ENCODE results near the gene CYP21A2. TPM values are rescaled to one million over a fixed set of nuclear protein-coding genes. Genes with fewer than 3 reads are reported as not detected.

CYP21A2 gene
- total and polyA plus RNA-seq, 12 donors = 0.19 to 1.9 (median 0.62) TPM; not detected in 5

GRCh38 chr6:32089082-32089828 is 51.0 kb downstream of the CYP21A2 start:
- Histone ChIP-seq H3K36me3 (peaks cover 0 to 88% (median 7%) of the 10 kb centered on the region in 9 donors), H3K9me3 (no peaks in the 10 kb centered on the region), H3K27ac (peak overlapping the region in 3 of 10 donors; percentile 40 to 87 (median 86)), H3K4me1 (peaks cover 3 to 47% (median 39%) of the 10 kb centered on the region in 9 donors), H3K27me3 (peaks cover 0 to 27% (median 3%) of the 10 kb centered on the region in 7 donors), H3K4me3 (no peak overlapping the region)
- no peak for DNase-seq
- TF ChIP-seq, protein P1, sequence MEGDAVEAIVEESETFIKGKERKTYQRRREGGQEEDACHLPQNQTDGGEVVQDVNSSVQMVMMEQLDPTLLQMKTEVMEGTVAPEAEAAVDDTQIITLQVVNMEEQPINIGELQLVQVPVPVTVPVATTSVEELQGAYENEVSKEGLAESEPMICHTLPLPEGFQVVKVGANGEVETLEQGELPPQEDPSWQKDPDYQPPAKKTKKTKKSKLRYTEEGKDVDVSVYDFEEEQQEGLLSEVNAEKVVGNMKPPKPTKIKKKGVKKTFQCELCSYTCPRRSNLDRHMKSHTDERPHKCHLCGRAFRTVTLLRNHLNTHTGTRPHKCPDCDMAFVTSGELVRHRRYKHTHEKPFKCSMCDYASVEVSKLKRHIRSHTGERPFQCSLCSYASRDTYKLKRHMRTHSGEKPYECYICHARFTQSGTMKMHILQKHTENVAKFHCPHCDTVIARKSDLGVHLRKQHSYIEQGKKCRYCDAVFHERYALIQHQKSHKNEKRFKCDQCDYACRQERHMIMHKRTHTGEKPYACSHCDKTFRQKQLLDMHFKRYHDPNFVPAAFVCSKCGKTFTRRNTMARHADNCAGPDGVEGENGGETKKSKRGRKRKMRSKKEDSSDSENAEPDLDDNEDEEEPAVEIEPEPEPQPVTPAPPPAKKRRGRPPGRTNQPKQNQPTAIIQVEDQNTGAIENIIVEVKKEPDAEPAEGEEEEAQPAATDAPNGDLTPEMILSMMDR (IDR thresholded peaks at IDR 0.05) = no peak
- 86% methylated on average over 10 of the region's 10 CpGs for WGBS, 2 donors
- ATAC-seq = no peak
- intact Hi-C loops (cut with DNase I) = no loop called here

Other genes with a start within 250 kb of the CYP21A2 start
- 10 to 100 TPM; 22.4 to 43.4 (median 29.5) TPM for gene VARS1, start 242.7 kb upstream of the CYP21A2 start, total RNA-seq
- 10 to 100 TPM; 26.5 to 44.0 TPM for gene VARS1, start 242.7 kb upstream of the CYP21A2 start, polyA plus RNA-seq
- 10 to 100 TPM; 18.9 to 27.6 (median 23.0) TPM for gene LSM2, start 231.4 kb upstream of the CYP21A2 start, total RNA-seq
- gene LSM2, start 231.4 kb upstream of the CYP21A2 start, polyA plus RNA-seq = 10 to 100 TPM; 17.5 to 52.0 TPM
- gene HSPA1L, start 223.1 kb upstream of the CYP21A2 start, total RNA-seq = 1 to 10 TPM; 1.1 to 2.9 (median 1.9) TPM
- 1 to 10 TPM in 1 of 2 donors, under 1 TPM in 1; 0.80 to 1.4 TPM for gene HSPA1L, start 223.1 kb upstream of the CYP21A2 start, polyA plus RNA-seq
- gene HSPA1A, start 222.9 kb upstream of the CYP21A2 start, total RNA-seq = 100 to 1,000 TPM; 202 to 679 (median 259) TPM
- 100 to 1,000 TPM; 113 to 166 TPM for gene HSPA1A, start 222.9 kb upstream of the CYP21A2 start, polyA plus RNA-seq
- gene HSPA1B, start 210.7 kb upstream of the CYP21A2 start, total RNA-seq = 100 to 1,000 TPM; 126 to 258 (median 169) TPM
- 100 to 1,000 TPM in 1 of 2 donors, 10 to 100 TPM in 1; 16.9 to 122 TPM for gene HSPA1B, start 210.7 kb upstream of the CYP21A2 start, polyA plus RNA-seq
- 10 to 100 TPM; 18.1 to 32.4 (median 22.3) TPM for gene NEU1, start 175.6 kb upstream of the CYP21A2 start, total RNA-seq
- gene NEU1, start 175.6 kb upstream of the CYP21A2 start, polyA plus RNA-seq = 10 to 100 TPM; 15.7 to 48.0 TPM
- under 1 TPM in 2 of 10 donors, not detected in 8; 0.14 to 0.24 TPM for gene SLC44A4, start 159.4 kb upstream of the CYP21A2 start, total RNA-seq
- under 1 TPM in 1 of 2 donors, not detected in 1; 0.03 TPM for gene SLC44A4, start 159.4 kb upstream of the CYP21A2 start, polyA plus RNA-seq
- 10 to 100 TPM in 9 of 10 donors, 1 to 10 TPM in 1; 6.4 to 18.7 (median 14.2) TPM for gene EHMT2, start 140.7 kb upstream of the CYP21A2 start, total RNA-seq
- 10 to 100 TPM; 13.2 to 21.7 TPM for gene EHMT2, start 140.7 kb upstream of the CYP21A2 start, polyA plus RNA-seq
- 1 to 10 TPM; 1.5 to 4.9 (median 2.8) TPM for gene ZBTB12, start 136.3 kb upstream of the CYP21A2 start, total RNA-seq
- gene ZBTB12, start 136.3 kb upstream of the CYP21A2 start, polyA plus RNA-seq = 1 to 10 TPM; 2.0 TPM
- gene C2, start 110.7 kb upstream of the CYP21A2 start, total RNA-seq = 10 to 100 TPM in 2 of 10 donors, 1 to 10 TPM in 8; 2.0 to 63.0 (median 4.2) TPM
- gene C2, start 110.7 kb upstream of the CYP21A2 start, polyA plus RNA-seq = 1 to 10 TPM; 1.1 to 1.7 TPM
- gene CFB, start 92.3 kb upstream of the CYP21A2 start, total RNA-seq = 10 to 100 TPM in 1 of 10 donors, 1 to 10 TPM in 9; 2.8 to 24.4 (median 4.7) TPM
- 10 to 100 TPM in 1 of 2 donors, 1 to 10 TPM in 1; 6.6 to 15.8 TPM for gene CFB, start 92.3 kb upstream of the CYP21A2 start, polyA plus RNA-seq
- 10 to 100 TPM; 38.2 to 52.8 (median 45.7) TPM for gene NELFE, start 79.4 kb upstream of the CYP21A2 start, total RNA-seq
- 10 to 100 TPM; 36.5 to 70.4 TPM for gene NELFE, start 79.4 kb upstream of the CYP21A2 start, polyA plus RNA-seq
- gene SKIC2, start 79.2 kb upstream of the CYP21A2 start, total RNA-seq = 10 to 100 TPM; 21.8 to 45.5 (median 32.2) TPM
- gene SKIC2, start 79.2 kb upstream of the CYP21A2 start, polyA plus RNA-seq = 10 to 100 TPM; 37.8 to 67.4 TPM
- gene DXO, start 66.3 kb upstream of the CYP21A2 start, total RNA-seq = 10 to 100 TPM in 8 of 10 donors, 1 to 10 TPM in 2; 8.4 to 15.7 (median 13.2) TPM
- gene DXO, start 66.3 kb upstream of the CYP21A2 start, polyA plus RNA-seq = 10 to 100 TPM; 13.6 to 23.4 TPM
- 100 to 1,000 TPM in 2 of 10 donors, 10 to 100 TPM in 8; 35.4 to 367 (median 60.7) TPM for gene C4A, start 56.4 kb upstream of the CYP21A2 start, total RNA-seq
- gene C4A, start 56.4 kb upstream of the CYP21A2 start, polyA plus RNA-seq = 10 to 100 TPM; 30.1 to 36.9 TPM
- gene C4B, start 23.6 kb upstream of the CYP21A2 start, total RNA-seq = 100 to 1,000 TPM in 2 of 10 donors, 10 to 100 TPM in 8; 32.6 to 357 (median 60.3) TPM
- gene C4B, start 23.6 kb upstream of the CYP21A2 start, polyA plus RNA-seq = 10 to 100 TPM; 33.8 to 72.6 TPM
- gene TNXB, start 70.9 kb downstream of the CYP21A2 start, total RNA-seq = 100 to 1,000 TPM in 1 of 10 donors, 10 to 100 TPM in 9; 36.2 to 123 (median 61.4) TPM
- gene TNXB, start 70.9 kb downstream of the CYP21A2 start, polyA plus RNA-seq = 10 to 100 TPM; 49.0 to 96.7 TPM
- gene ATF6B, start 89.8 kb downstream of the CYP21A2 start, total RNA-seq = 10 to 100 TPM; 20.1 to 44.4 (median 29.4) TPM
- 10 to 100 TPM; 23.4 to 47.0 TPM for gene ATF6B, start 89.8 kb downstream of the CYP21A2 start, polyA plus RNA-seq
- 1 to 10 TPM in 8 of 10 donors, under 1 TPM in 2; 0.72 to 3.4 (median 2.2) TPM for gene FKBPL, start 91.9 kb downstream of the CYP21A2 start, total RNA-seq
- 1 to 10 TPM; 3.4 to 7.2 TPM for gene FKBPL, start 91.9 kb downstream of the CYP21A2 start, polyA plus RNA-seq
- gene PRRT1, start 113.5 kb downstream of the CYP21A2 start, total RNA-seq = 1 to 10 TPM in 3 of 10 donors, under 1 TPM in 7; 0.17 to 1.4 (median 0.49) TPM
- 1 to 10 TPM; 1.1 to 2.9 TPM for gene PRRT1, start 113.5 kb downstream of the CYP21A2 start, polyA plus RNA-seq
- gene PPT2, start 115.7 kb downstream of the CYP21A2 start, total RNA-seq = 10 to 100 TPM; 18.0 to 31.8 (median 23.7) TPM
- 10 to 100 TPM; 16.8 to 17.6 TPM for gene PPT2, start 115.7 kb downstream of the CYP21A2 start, polyA plus RNA-seq
- 10 to 100 TPM in 1 of 10 donors, 1 to 10 TPM in 9; 6.8 to 11.3 (median 8.4) TPM for gene EGFL8, start 126.2 kb downstream of the CYP21A2 start, total RNA-seq
- gene EGFL8, start 126.2 kb downstream of the CYP21A2 start, polyA plus RNA-seq = 10 to 100 TPM in 1 of 2 donors, 1 to 10 TPM in 1; 6.7 to 32.8 TPM
- gene AGPAT1, start 137.7 kb downstream of the CYP21A2 start, total RNA-seq = 10 to 100 TPM; 39.0 to 63.1 (median 47.4) TPM
- gene AGPAT1, start 137.7 kb downstream of the CYP21A2 start, polyA plus RNA-seq = 10 to 100 TPM; 50.8 to 56.3 TPM
- gene RNF5, start 140.0 kb downstream of the CYP21A2 start, total RNA-seq = 100 to 1,000 TPM in 1 of 10 donors, 10 to 100 TPM in 9; 75.5 to 122 (median 82.7) TPM
- gene RNF5, start 140.0 kb downstream of the CYP21A2 start, polyA plus RNA-seq = 100 to 1,000 TPM in 1 of 2 donors, 10 to 100 TPM in 1; 53.0 to 132 TPM
- 1 to 10 TPM in 9 of 10 donors, under 1 TPM in 1; 0.75 to 5.1 (median 2.9) TPM for gene AGER, start 145.8 kb downstream of the CYP21A2 start, total RNA-seq
- 1 to 10 TPM; 3.1 to 5.5 TPM for gene AGER, start 145.8 kb downstream of the CYP21A2 start, polyA plus RNA-seq
- gene PBX2, start 151.8 kb downstream of the CYP21A2 start, total RNA-seq = 10 to 100 TPM; 32.8 to 50.9 (median 44.1) TPM
- gene PBX2, start 151.8 kb downstream of the CYP21A2 start, polyA plus RNA-seq = 10 to 100 TPM; 25.6 to 55.4 TPM
- gene GPSM3, start 154.2 kb downstream of the CYP21A2 start, total RNA-seq = 10 to 100 TPM in 1 of 10 donors, 1 to 10 TPM in 9; 2.4 to 28.0 (median 4.4) TPM
- gene GPSM3, start 154.2 kb downstream of the CYP21A2 start, polyA plus RNA-seq = 1 to 10 TPM; 5.8 to 6.2 TPM
- 10 to 100 TPM; 17.4 to 46.3 (median 23.3) TPM for gene NOTCH4, start 185.7 kb downstream of the CYP21A2 start, total RNA-seq
- 100 to 1,000 TPM in 1 of 2 donors, 10 to 100 TPM in 1; 33.0 to 123 TPM for gene NOTCH4, start 185.7 kb downstream of the CYP21A2 start, polyA plus RNA-seq

Data from heart right ventricle (tissue), 16 donors.